WTC11 (cell line): ENCODE measurements around the gene CNDP2. TPM values are rescaled to one million over a fixed set of nuclear protein-coding genes. Genes with fewer than 3 reads are reported as not detected.

ENCODE experiments used
- ATAC-seq: fragments of 200-7000 bp; cut with Tn5 transposase; 2 replicates; pipeline ENCODE4 v1.10.0; 2021; ENCODE audit warnings: mild to moderate bottlenecking, moderate library complexity
- CTCF ChIA-PET: fragments of 300-600 bp; sonication (Branson Sonifier 250); formaldehyde crosslinking; loops from one replicate; lab custom pipeline; 2021; ENCODE audit warnings: antibody characterized with exemption; lab: Charles Lee
- POLR2A ChIA-PET: fragments of 350-600 bp; sonication (Branson Sonifier 250); formaldehyde crosslinking; loops from one replicate; lab custom pipeline; 2021; ENCODE audit warnings: antibody characterized with exemption; lab: Charles Lee
- DNase-seq: peaks from one replicate; pipeline ENCODE4 v3.0.0; 2021; ENCODE audit warnings: low spot score
- H3K27ac Mint-ChIP-seq: 2 replicates; pipeline ENCODE4 v1.8.0; 2021; ENCODE audit warnings: mixed read lengths
- H3K27me3 Mint-ChIP-seq: 2 replicates; pipeline ENCODE4 v1.8.0; 2021; ENCODE audit warnings: low read depth, mild to moderate bottlenecking, moderate library complexity, mixed read lengths
- H3K36me3 Mint-ChIP-seq: 2 replicates; pipeline ENCODE4 v1.8.0; 2021; ENCODE audit warnings: mixed read lengths
- H3K4me1 Mint-ChIP-seq: 2 replicates; pipeline ENCODE4 v1.8.0; 2022; ENCODE audit warnings: mixed read lengths
- H3K4me3 Mint-ChIP-seq: 2 replicates; pipeline ENCODE4 v1.8.0; 2021; ENCODE audit warnings: mild to moderate bottlenecking, moderate library complexity, mixed read lengths
- H3K9me3 Mint-ChIP-seq: 2 replicates; pipeline ENCODE4 v1.8.0; 2021; ENCODE audit warnings: mixed read lengths
- ARID4B ChIP-seq: sonication (generic); formaldehyde crosslinking; IDR thresholded peaks from 2 replicates; pipeline ENCODE4 v1.8.0; 2023; ENCODE audit warnings: missing genetic modification reagents, mild to moderate bottlenecking, borderline replicate concordance
- EMX1 ChIP-seq: fragments of 250-450 bp; sonication (Bioruptor Pico); IDR thresholded peaks from 2 replicates; pipeline ENCODE4 v1.8.0; 2021; ENCODE audit warnings: mild to moderate bottlenecking
- FOXP1 ChIP-seq: sonication (generic); formaldehyde crosslinking; IDR thresholded peaks from 2 replicates; pipeline ENCODE4 v1.8.0; 2022; ENCODE audit warnings: missing genetic modification reagents, mild to moderate bottlenecking, moderate library complexity, borderline replicate concordance
- GABPB1 ChIP-seq: sonication (generic); formaldehyde crosslinking; IDR thresholded peaks from 2 replicates; pipeline ENCODE4 v1.8.1; 2023; ENCODE audit warnings: mild to moderate bottlenecking, missing genetic modification reagents
- GRHL2 ChIP-seq: fragments of 250-450 bp; sonication (Bioruptor Pico); IDR thresholded peaks from 2 replicates; pipeline ENCODE4 v1.8.0; 2022; ENCODE audit warnings: mild to moderate bottlenecking, moderate library complexity; ENCODE audit not compliant: insufficient replicate concordance, severe bottlenecking
- HMGA2 ChIP-seq: fragments of 250-450 bp; sonication (Bioruptor Pico); IDR thresholded peaks from 2 replicates; pipeline ENCODE4 v1.4.0; 2021; ENCODE audit warnings: mild to moderate bottlenecking, moderate library complexity
- IRF2 ChIP-seq: sonication (generic); formaldehyde crosslinking; IDR thresholded peaks from 2 replicates; pipeline ENCODE4 v1.8.0; 2022; ENCODE audit warnings: low read depth, missing genetic modification reagents, borderline replicate concordance
- KAT7 ChIP-seq: sonication (generic); formaldehyde crosslinking; IDR thresholded peaks from 2 replicates; pipeline ENCODE4 v1.8.1; 2023; ENCODE audit warnings: missing genetic modification reagents, mild to moderate bottlenecking, borderline replicate concordance
- SP1 ChIP-seq: sonication (generic); formaldehyde crosslinking; conservative IDR thresholded peaks from 2 replicates; pipeline ENCODE4 v1.8.1; 2022; ENCODE audit warnings: missing genetic modification reagents
- TP53 ChIP-seq: sonication (generic); formaldehyde crosslinking; IDR thresholded peaks from 2 replicates; pipeline ENCODE4 v1.8.1; 2023; ENCODE audit warnings: mild to moderate bottlenecking, missing genetic modification reagents
- USF2 ChIP-seq: sonication (generic); formaldehyde crosslinking; IDR thresholded peaks from 2 replicates; pipeline ENCODE4 v1.8.1; 2023; ENCODE audit warnings: mild to moderate bottlenecking, missing genetic modification reagents, moderate library complexity
- ZBTB21 ChIP-seq: sonication (generic); formaldehyde crosslinking; IDR thresholded peaks from 2 replicates; pipeline ENCODE4 v1.8.1; 2023; ENCODE audit warnings: mild to moderate bottlenecking, missing genetic modification reagents, borderline replicate concordance
- ZNF219 ChIP-seq: sonication (generic); formaldehyde crosslinking; IDR thresholded peaks from 2 replicates; pipeline ENCODE4 v1.8.0; 2023; ENCODE audit warnings: missing genetic modification reagents, mild to moderate bottlenecking, borderline replicate concordance
- ZNF263 ChIP-seq: sonication (generic); formaldehyde crosslinking; IDR thresholded peaks from 2 replicates; pipeline ENCODE4 v1.8.1; 2022; ENCODE audit warnings: low read depth, mild to moderate bottlenecking, moderate library complexity, missing genetic modification reagents
- ZNF416 ChIP-seq: fragments of 250-450 bp; sonication (Bioruptor Pico); IDR thresholded peaks from 2 replicates; pipeline ENCODE4 v1.9.0; 2021; ENCODE audit warnings: mild to moderate bottlenecking, inconsistent platforms
- total RNA-seq: library from RNA; stranded (reverse); gene quantifications from 3 replicates; pipeline ENCODE4 v1.2.3, GENCODE V29; 2021
- TF ChIP-seq, protein P1 (sequence below): sonication (generic); formaldehyde crosslinking; IDR thresholded peaks from 2 replicates; pipeline ENCODE4 v1.8.0; 2022; ENCODE audit warnings: mild to moderate bottlenecking, missing genetic modification reagents
- TF ChIP-seq, protein P2 (sequence below): sonication (generic); formaldehyde crosslinking; IDR thresholded peaks from 2 replicates; pipeline ENCODE4 v1.8.1; 2023; ENCODE audit warnings: mild to moderate bottlenecking, missing genetic modification reagents
- TF ChIP-seq, protein P3 (sequence below): sonication (generic); formaldehyde crosslinking; IDR thresholded peaks from 2 replicates; pipeline ENCODE4 v1.8.1; 2023; ENCODE audit warnings: mild to moderate bottlenecking, missing genetic modification reagents, borderline replicate concordance

CNDP2 gene
- total RNA-seq, 1 experiment from 2014 or later: 248 TPM

DNA sequence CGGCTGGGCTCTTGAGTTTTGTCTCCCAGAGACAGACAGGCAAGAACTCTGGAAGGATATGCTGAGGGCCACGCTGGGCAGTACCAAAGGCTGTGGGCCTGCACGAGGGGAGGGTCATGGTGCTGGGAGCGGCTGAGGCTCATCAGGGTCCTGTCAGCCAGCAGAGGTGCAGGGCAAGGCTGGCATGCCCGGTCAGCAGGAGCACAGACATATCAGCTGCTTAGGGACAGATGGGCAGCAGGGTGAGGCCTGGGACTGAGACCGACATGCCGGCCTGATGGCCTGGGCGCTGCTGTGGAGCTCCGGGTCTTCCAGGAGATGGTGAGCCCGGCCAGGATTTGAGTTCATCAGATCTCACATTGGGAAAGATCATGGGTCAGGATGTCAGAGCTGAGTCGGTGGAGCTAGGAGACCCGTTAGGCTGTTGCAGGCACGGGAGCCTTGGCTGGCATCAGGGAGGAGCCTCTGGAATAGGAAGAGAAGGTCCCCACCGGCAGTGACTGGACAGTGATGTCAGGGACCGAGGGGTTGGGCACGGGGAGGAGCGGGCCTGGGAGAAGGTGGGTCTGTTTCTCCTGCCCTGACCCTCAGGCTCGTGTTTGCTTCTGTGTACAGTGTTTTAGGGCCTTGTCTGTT is 18.8 kb downstream of the CNDP2 start:
- Mint-ChIP-seq H3K9me3 (peaks cover under 1% of the 10 kb centered on the region; the same call in 1 of the 2 replicates), H3K27ac (no peak overlapping the region), H3K4me1 (no peaks in the 10 kb centered on the region), H3K27me3 (no peaks in the 10 kb centered on the region), H3K4me3 (no peak overlapping the region), H3K36me3 (peaks cover 72% of the 10 kb centered on the region)
- DNase-seq (no peak), ATAC-seq (no peak)
- TF ChIP-seq FOXP1 (CRISPR knock-in tag) (no peak), ZNF263 (CRISPR knock-in tag) (no peak), SP1 (CRISPR knock-in tag) (no peak), ZNF416 (CRISPR knock-in tag) (no peak), GABPB1 (no peak), KAT7 (CRISPR knock-in tag) (no peak), TP53 (CRISPR knock-in tag) (no peak), ZBTB21 (no peak), USF2 (CRISPR knock-in tag) (no peak), GRHL2 (CRISPR knock-in tag) (no peak), HMGA2 (CRISPR knock-in tag) (no peak), ZNF219 (no peak), IRF2 (CRISPR knock-in tag) (no peak)
- TF ChIP-seq, protein P1, sequence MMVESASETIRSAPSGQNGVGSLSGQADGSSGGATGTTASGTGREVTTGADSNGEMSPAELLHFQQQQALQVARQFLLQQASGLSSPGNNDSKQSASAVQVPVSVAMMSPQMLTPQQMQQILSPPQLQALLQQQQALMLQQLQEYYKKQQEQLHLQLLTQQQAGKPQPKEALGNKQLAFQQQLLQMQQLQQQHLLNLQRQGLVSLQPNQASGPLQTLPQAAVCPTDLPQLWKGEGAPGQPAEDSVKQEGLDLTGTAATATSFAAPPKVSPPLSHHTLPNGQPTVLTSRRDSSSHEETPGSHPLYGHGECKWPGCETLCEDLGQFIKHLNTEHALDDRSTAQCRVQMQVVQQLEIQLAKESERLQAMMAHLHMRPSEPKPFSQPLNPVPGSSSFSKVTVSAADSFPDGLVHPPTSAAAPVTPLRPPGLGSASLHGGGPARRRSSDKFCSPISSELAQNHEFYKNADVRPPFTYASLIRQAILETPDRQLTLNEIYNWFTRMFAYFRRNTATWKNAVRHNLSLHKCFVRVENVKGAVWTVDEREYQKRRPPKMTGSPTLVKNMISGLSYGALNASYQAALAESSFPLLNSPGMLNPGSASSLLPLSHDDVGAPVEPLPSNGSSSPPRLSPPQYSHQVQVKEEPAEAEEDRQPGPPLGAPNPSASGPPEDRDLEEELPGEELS: no peak
- TF ChIP-seq, protein P2, sequence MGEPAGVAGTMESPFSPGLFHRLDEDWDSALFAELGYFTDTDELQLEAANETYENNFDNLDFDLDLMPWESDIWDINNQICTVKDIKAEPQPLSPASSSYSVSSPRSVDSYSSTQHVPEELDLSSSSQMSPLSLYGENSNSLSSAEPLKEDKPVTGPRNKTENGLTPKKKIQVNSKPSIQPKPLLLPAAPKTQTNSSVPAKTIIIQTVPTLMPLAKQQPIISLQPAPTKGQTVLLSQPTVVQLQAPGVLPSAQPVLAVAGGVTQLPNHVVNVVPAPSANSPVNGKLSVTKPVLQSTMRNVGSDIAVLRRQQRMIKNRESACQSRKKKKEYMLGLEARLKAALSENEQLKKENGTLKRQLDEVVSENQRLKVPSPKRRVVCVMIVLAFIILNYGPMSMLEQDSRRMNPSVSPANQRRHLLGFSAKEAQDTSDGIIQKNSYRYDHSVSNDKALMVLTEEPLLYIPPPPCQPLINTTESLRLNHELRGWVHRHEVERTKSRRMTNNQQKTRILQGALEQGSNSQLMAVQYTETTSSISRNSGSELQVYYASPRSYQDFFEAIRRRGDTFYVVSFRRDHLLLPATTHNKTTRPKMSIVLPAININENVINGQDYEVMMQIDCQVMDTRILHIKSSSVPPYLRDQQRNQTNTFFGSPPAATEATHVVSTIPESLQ (CRISPR knock-in tag): no peak
- POLR2A ChIA-PET: no interaction called here
- CTCF ChIA-PET: no interaction called here

- Mint-ChIP-seq H3K27ac (no peak overlapping the region), H3K4me3 (no peak overlapping the region), H3K36me3 (peaks cover 74% of the 10 kb centered on the region), H3K4me1 (no peaks in the 10 kb centered on the region), H3K27me3 (no peaks in the 10 kb centered on the region), H3K9me3 (peaks cover 6% of the 10 kb centered on the region; the same call in 1 of the 2 replicates)
- ChIA-PET POLR2A (no interaction called here), CTCF (no interaction called here)
- DNase-seq (no peak), ATAC-seq (no peak)
- TF ChIP-seq, protein P3, sequence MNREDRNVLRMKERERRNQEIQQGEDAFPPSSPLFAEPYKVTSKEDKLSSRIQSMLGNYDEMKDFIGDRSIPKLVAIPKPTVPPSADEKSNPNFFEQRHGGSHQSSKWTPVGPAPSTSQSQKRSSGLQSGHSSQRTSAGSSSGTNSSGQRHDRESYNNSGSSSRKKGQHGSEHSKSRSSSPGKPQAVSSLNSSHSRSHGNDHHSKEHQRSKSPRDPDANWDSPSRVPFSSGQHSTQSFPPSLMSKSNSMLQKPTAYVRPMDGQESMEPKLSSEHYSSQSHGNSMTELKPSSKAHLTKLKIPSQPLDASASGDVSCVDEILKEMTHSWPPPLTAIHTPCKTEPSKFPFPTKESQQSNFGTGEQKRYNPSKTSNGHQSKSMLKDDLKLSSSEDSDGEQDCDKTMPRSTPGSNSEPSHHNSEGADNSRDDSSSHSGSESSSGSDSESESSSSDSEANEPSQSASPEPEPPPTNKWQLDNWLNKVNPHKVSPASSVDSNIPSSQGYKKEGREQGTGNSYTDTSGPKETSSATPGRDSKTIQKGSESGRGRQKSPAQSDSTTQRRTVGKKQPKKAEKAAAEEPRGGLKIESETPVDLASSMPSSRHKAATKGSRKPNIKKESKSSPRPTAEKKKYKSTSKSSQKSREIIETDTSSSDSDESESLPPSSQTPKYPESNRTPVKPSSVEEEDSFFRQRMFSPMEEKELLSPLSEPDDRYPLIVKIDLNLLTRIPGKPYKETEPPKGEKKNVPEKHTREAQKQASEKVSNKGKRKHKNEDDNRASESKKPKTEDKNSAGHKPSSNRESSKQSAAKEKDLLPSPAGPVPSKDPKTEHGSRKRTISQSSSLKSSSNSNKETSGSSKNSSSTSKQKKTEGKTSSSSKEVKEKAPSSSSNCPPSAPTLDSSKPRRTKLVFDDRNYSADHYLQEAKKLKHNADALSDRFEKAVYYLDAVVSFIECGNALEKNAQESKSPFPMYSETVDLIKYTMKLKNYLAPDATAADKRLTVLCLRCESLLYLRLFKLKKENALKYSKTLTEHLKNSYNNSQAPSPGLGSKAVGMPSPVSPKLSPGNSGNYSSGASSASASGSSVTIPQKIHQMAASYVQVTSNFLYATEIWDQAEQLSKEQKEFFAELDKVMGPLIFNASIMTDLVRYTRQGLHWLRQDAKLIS (CRISPR knock-in tag): no peak
- TF ChIP-seq HMGA2 (CRISPR knock-in tag) (no peak), ZNF219 (no peak), EMX1 (no peak), ARID4B (CRISPR knock-in tag) (no peak)
Observed at GRCh38 chr18:74515620-74516231, 19.6 kb downstream of the CNDP2 start.
